Left lung (tissue), 10 donors: ENCODE data around the gene BRINP2. TPM values are rescaled to one million over a fixed set of nuclear protein-coding genes. Genes with fewer than 3 reads are reported as not detected.

Experiments
- ATAC-seq: fragments of 200-7000 bp; cut with Tn5 transposase; one replicate; pipeline ENCODE4 v1.9.1; 2020; ENCODE audit warnings: moderate library complexity
- DNase-seq, 4 donors: peaks; one replicate each; pipeline ENCODE4 v3.0.0-alpha.2; 2013 to 2020
- H3K27ac ChIP-seq, 2 donors: fragments of 200-600 bp; sonication (generic) in 1 of 2; one replicate each; pipeline versions ENCODE4 v1.5.0 to v1.8.0; 2020 to 2021
- H3K27me3 ChIP-seq, 2 donors: fragments of 200-600 bp; sonication (generic) in 1 of 2; one replicate each; pipeline versions ENCODE4 v1.5.0 to v1.8.0; 2020 to 2021
- H3K36me3 ChIP-seq, 2 donors: fragments of 200-600 bp; sonication (generic) in 1 of 2; one replicate each; pipeline versions ENCODE4 v1.5.0 to v1.8.0; 2020 to 2021
- H3K4me1 ChIP-seq, 2 donors: fragments of 200-600 bp; one replicate each; pipeline ENCODE4 v1.8.0; 2021
- H3K4me3 ChIP-seq, 2 donors: fragments of 200-600 bp; sonication (generic) in 1 of 2; one replicate each; pipeline versions ENCODE4 v1.5.0 to v1.8.0; 2020 to 2021; ENCODE audit warnings: mild to moderate bottlenecking in 1 of 2
- H3K9me3 ChIP-seq, 2 donors: fragments of 200-600 bp; sonication (generic) in 1 of 2; one replicate each; pipeline versions ENCODE4 v1.5.0 to v1.8.0; 2020 to 2021
- intact Hi-C, 2 donors: fragments of 100-400 bp; cut with DNase I; formaldehyde crosslinking; loops; one replicate each; pipeline versions ENCODE4 v1.11.2 to v1.14.2; 2022
- polyA plus RNA-seq, 6 donors: library from polyadenylated mRNA; unstranded; fragments of 120-200 nt; gene quantifications; one replicate each; pipeline ENCODE4 v1.2.1, GENCODE V29; 2013; ENCODE audit not compliant: insufficient read length in 6 of 6
- total RNA-seq, 2 donors: library from RNA; stranded (reverse); fragmentation: NEBNext Ultra II Directional; extraction: Animal tissue kit (Norgen Biotek cat#: 25700); gene quantifications; one replicate each; pipeline ENCODE4 v1.2.1, GENCODE V29; 2021
- TF ChIP-seq, protein P1 (sequence below), 2 donors: fragments of 200-600 bp; sonication (generic) in 1 of 2; IDR thresholded peaks; one replicate each; pipeline versions ENCODE4 v1.5.0 to v1.8.0; 2021; ENCODE audit warnings: antibody characterized with exemption in 2 of 2
- donor health status: DM: no; HTN: yes; CAD: no.
- donor health status: DM: no; HTN: no; CAD: no.

BRINP2 gene
- total and polyA plus RNA-seq, 8 donors: 0.08 to 1.5 (median 0.78) TPM; not detected in 1

DNA sequence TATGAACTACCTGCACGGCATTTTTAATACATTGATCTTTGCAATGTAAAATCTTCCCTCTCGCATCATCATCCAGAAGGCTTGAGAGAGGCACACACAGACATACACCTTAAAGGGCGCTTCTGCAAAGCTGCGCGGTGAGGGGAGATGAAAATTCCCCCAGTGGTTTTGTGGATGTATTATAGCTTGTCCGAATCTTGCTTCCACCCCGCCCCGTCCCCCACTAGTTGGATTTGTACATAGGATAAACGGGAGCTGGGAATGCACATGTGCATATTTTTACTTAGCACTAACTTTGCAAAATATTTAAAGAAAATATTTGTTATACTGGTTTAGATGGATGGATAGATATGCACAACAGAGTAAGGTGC lies 5.7 kb upstream of the BRINP2 start:
- ATAC-seq: no peak
- TF ChIP-seq, protein P1, sequence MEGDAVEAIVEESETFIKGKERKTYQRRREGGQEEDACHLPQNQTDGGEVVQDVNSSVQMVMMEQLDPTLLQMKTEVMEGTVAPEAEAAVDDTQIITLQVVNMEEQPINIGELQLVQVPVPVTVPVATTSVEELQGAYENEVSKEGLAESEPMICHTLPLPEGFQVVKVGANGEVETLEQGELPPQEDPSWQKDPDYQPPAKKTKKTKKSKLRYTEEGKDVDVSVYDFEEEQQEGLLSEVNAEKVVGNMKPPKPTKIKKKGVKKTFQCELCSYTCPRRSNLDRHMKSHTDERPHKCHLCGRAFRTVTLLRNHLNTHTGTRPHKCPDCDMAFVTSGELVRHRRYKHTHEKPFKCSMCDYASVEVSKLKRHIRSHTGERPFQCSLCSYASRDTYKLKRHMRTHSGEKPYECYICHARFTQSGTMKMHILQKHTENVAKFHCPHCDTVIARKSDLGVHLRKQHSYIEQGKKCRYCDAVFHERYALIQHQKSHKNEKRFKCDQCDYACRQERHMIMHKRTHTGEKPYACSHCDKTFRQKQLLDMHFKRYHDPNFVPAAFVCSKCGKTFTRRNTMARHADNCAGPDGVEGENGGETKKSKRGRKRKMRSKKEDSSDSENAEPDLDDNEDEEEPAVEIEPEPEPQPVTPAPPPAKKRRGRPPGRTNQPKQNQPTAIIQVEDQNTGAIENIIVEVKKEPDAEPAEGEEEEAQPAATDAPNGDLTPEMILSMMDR (IDR thresholded peaks at IDR 0.05): no peak
- no peaks in the 10 kb centered on the region for H3K36me3 ChIP-seq
- no peaks in the 10 kb centered on the region for H3K9me3 ChIP-seq
- H3K27ac ChIP-seq: no peak overlapping the region
- intact Hi-C loops: no loop called here
- no peaks in the 10 kb centered on the region for H3K4me1 ChIP-seq
- no peak overlapping the region for H3K4me3 ChIP-seq
- no peak for DNase-seq
- peaks cover 56 to 59% of the 10 kb centered on the region in 2 donors for H3K27me3 ChIP-seq

DNA sequence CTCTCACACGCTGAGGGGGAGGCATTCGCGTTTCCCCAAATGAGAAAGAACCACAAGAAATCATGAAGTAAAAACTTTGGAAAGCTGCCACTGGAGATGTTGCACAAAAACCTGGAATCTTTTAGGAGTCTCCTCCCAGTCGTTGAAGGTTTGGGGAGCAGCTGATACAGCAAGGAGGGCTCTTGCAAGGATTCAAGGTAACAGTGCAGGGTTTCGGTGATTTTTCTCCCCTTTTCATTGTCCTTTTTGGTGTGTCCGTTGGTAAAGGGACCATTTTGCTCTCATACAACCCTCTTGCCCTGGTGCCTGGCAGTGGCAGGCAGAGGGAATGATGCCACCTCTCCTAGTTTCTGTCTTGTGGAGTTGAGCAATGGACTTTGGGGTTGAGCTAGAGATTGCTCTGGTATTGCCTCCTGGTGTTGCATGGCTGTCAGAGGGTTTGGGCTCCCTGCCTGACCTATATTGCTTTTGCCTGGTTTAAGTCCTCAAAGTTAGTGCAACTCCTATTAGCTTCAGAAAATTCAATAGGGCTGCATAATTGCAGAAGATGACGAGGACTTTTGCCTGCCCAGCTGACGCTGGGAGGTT lies 872 bp downstream of the BRINP2 start:
- Histone ChIP-seq H3K27me3 (peaks cover 40 to 57% of the 10 kb centered on the region in 2 donors), H3K4me1 (peaks cover 0 to 5% of the 10 kb centered on the region in 2 donors), H3K27ac (no peak overlapping the region), H3K36me3 (no peaks in the 10 kb centered on the region), H3K9me3 (no peaks in the 10 kb centered on the region), H3K4me3 (no peak overlapping the region)
- intact Hi-C loops: no loop called here
- DNase-seq: no peak
- TF ChIP-seq, protein P1 (IDR thresholded peaks at IDR 0.05): no peak
- no peak for ATAC-seq

DNA sequence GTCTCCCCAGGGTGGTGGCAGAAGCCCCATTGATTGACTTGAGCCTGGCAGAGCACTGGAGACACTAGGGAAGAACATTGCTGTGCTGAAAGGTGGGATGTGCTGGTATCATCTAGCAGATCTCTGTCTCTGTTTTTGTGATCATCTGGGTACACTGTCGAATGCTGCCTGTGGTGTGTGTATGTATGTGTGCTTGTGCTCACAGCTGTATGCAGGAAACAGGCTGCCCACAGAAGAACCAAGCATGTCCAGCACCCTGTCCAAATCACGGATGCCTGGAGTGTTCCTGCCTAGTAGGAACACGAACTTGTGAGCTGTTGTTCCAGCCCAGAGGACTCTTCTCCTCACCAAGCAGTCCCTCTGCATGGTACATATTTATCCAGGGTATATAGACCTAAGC lies 1.5 kb downstream of the BRINP2 start:
- DNase-seq: no peak

GRCh38 chr1:177172866-177173265 lies 2.1 kb downstream of the BRINP2 start:
- no peak overlapping the region for H3K27ac ChIP-seq
- intact Hi-C loops: no loop called here
- H3K36me3 ChIP-seq: no peaks in the 10 kb centered on the region
- H3K4me1 ChIP-seq: peaks cover 0 to 5% of the 10 kb centered on the region in 2 donors
- DNase-seq (no peak), ATAC-seq (no peak)
- H3K27me3 ChIP-seq: peaks cover 33 to 58% of the 10 kb centered on the region in 2 donors
- H3K9me3 ChIP-seq: no peaks in the 10 kb centered on the region
- TF ChIP-seq, protein P1 (IDR thresholded peaks at IDR 0.05): no peak
- H3K4me3 ChIP-seq: no peak overlapping the region

More for the DNA sequence above, 1.5 kb downstream of the BRINP2 start:
- ATAC-seq: no peak
- TF ChIP-seq, protein P1 (IDR thresholded peaks at IDR 0.05): no peak
- Histone ChIP-seq H3K27ac (no peak overlapping the region), H3K4me1 (peaks cover 0 to 5% of the 10 kb centered on the region in 2 donors), H3K27me3 (peaks cover 33 to 57% of the 10 kb centered on the region in 2 donors), H3K36me3 (no peaks in the 10 kb centered on the region), H3K9me3 (no peaks in the 10 kb centered on the region), H3K4me3 (no peak overlapping the region)
- intact Hi-C loops: no loop called here

GRCh38 chr1:177173976-177174375 lies 3.2 kb downstream of the BRINP2 start:
- Histone ChIP-seq H3K36me3 (no peaks in the 10 kb centered on the region), H3K4me1 (peaks cover 0 to 5% of the 10 kb centered on the region in 2 donors), H3K27me3 (peaks cover 34 to 61% of the 10 kb centered on the region in 2 donors), H3K4me3 (no peak overlapping the region), H3K27ac (no peak overlapping the region), H3K9me3 (no peaks in the 10 kb centered on the region)
- intact Hi-C loops: no loop called here
- no peak for ATAC-seq
- TF ChIP-seq, protein P1 (IDR thresholded peaks at IDR 0.05): no peak
- no peak for DNase-seq
